ENCODE measurements around the gene LZIC. TPM values are rescaled to one million over a fixed set of nuclear protein-coding genes. Genes with fewer than 3 reads are reported as not detected.

The LZIC gene
- total and polyA plus RNA-seq, 9 of the 15 experiments (the other 6 are each of a cell fraction or from before 2014, with no cell fraction given): 32.9 to 109 (median 61.7) TPM

DNA sequence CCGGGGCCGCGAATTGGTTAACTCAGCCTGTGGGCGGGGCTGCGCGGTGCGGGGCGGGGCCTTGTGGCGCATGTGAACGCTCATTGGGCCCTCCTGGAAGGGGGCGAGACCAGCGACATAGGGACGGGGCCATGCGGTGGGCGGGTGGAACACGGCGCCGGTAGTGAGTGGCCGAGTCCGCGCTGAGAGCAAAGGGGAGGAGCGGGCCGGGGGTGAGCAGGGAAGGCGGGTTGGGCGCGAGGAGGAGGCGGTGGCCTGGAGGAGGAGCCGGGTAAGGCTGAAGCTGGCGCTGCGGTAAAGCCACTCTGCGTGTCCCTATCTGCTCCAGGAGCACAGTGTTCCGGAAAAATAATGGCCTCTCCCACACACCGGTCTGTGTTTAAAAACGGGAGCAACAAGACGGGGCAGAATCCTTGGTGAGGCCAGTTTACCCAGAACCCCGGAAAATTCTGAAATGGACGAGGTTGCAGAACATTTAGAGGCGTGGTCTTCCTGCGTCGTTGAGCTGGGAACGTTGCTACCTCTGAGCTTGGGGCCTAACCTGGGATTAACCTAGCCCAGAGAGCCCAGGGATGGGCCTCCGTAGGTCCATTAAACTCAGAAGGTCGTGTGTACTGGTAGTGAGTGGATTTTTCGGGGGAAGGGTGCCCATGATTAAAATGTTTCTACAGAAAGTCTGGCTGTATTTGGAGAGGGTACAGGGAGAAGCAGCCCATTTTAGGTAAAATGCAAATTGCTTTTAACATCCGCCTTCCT is 32.6 kb downstream of the LZIC start (continued):
- TF ChIP-seq VEZF1 (CRISPR knock-in tag; IDR thresholded peaks at IDR 0.05) (peak; percentile 84; the same call in 1 of the 2 replicates), BCL6 (CRISPR knock-in tag; IDR thresholded peaks at IDR 0.05) (0 out of 2 replicates have a peak, but pooled peaks have one; percentile 15), HMG20B (CRISPR knock-in tag; IDR thresholded peaks at IDR 0.05) (no peak), PHF8 (IDR thresholded peaks at IDR 0.05; ENCODE audit: borderline replicate concordance, low read length) (peak; percentile 74), SMAD3 (CRISPR knock-in tag; conservative IDR thresholded peaks at IDR 0.05) (0 out of 2 replicates have a peak, but pooled peaks have one; percentile 53), NFATC3 (IDR thresholded peaks at IDR 0.05) (no peak), MCM5 (IDR thresholded peaks at IDR 0.05; ENCODE audit: low read depth) (no peak), BCOR (IDR thresholded peaks at IDR 0.05) (no peak)
- TF ChIP-seq, protein P1, sequence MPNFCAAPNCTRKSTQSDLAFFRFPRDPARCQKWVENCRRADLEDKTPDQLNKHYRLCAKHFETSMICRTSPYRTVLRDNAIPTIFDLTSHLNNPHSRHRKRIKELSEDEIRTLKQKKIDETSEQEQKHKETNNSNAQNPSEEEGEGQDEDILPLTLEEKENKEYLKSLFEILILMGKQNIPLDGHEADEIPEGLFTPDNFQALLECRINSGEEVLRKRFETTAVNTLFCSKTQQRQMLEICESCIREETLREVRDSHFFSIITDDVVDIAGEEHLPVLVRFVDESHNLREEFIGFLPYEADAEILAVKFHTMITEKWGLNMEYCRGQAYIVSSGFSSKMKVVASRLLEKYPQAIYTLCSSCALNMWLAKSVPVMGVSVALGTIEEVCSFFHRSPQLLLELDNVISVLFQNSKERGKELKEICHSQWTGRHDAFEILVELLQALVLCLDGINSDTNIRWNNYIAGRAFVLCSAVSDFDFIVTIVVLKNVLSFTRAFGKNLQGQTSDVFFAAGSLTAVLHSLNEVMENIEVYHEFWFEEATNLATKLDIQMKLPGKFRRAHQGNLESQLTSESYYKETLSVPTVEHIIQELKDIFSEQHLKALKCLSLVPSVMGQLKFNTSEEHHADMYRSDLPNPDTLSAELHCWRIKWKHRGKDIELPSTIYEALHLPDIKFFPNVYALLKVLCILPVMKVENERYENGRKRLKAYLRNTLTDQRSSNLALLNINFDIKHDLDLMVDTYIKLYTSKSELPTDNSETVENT (CRISPR knock-in tag; IDR thresholded peaks at IDR 0.05): peak; percentile 86

Measured in K562 (cell line).